ENCODE data around the gene NUP210. TPM values are rescaled to one million over a fixed set of nuclear protein-coding genes. Genes with fewer than 3 reads are reported as not detected.
A peak's percentile ranks its signal among the peaks of the same experiment; 100 is the strongest.

The NUP210 gene
- total and polyA plus RNA-seq, 2 of the 13 experiments (the other 11 are each of a cell fraction or from before 2014, with no cell fraction given), result 31.6 to 35.2 TPM

GRCh38 chr3:13296662-13297061 is 123.5 kb downstream of the NUP210 start (continued):
- TF ChIP-seq LBX2 (CRISPR knock-in tag; IDR thresholded peaks at IDR 0.05; ENCODE audit: borderline replicate concordance), result no peak

GRCh38 chr3:13294442-13295351 is 125.4 kb downstream of the NUP210 start:
- Histone ChIP-seq H3K36me3 (replicated peaks in 1 of 2; ENCODE audit: control insufficient read depth in 1 of 2, insufficient read depth in 2 of 2, low read length in 2 of 2) (no peaks in the 10 kb centered on the region), H3K9me3 (ENCODE audit: low read length) (no peaks in the 10 kb centered on the region), H2AFZ (ENCODE audit: low read length) (no peak overlapping the region), H3K79me2 (ENCODE audit: insufficient read depth, low read length) (no peaks in the 10 kb centered on the region), H4K20me1 (ENCODE audit: insufficient read depth, low read length) (no peaks in the 10 kb centered on the region), H3K4me2 (ENCODE audit: low read depth, low read length) (no peak overlapping the region), H3K4me3 (replicated peaks in 1 of 3; ENCODE audit: insufficient read depth in 1 of 3, low read depth in 2 of 3, low read length in 3 of 3) (no peak overlapping the region), H3K4me1 (ENCODE audit: insufficient read depth, low read length) (peaks cover 35% of the 10 kb centered on the region), H3K27ac (ENCODE audit: extremely low read length, insufficient read depth, low read length) (no peak overlapping the region), H3K27me3 (ENCODE audit: control insufficient read depth in 1 of 2, insufficient read depth in 2 of 2, low read length in 2 of 2) (peaks cover 0 to 47% of the 10 kb centered on the region in 2 experiments; a peak in 3 of 5 replicates), H3K9ac (ENCODE audit: insufficient read depth, low read depth, low read length) (no peak overlapping the region)
- in situ Hi-C loops (cut with HindIII; ENCODE audit: extremely low pct_ligation_motif_present, low pct_unique_long_range_greater_than_20kb) (no loop called here), intact Hi-C loops (cut with micrococcal nuclease; ENCODE audit: unreplicated experiment) (no loop called here)
- FAIRE-seq (no peak), ATAC-seq (no peak; the same call in 2 of the 3 replicates), DNase-seq (ENCODE audit: low spot score) (no peak)
- ChIA-PET CTCF (ENCODE audit: low intra/inter-chr PET ratio, low total read pairs) (no interaction called here), POLR2A (no interaction called here)
- WGBS (ENCODE audit: low lambda C conversion rate), result 46% methylated on average over 8 of the region's 18 CpGs
- peak; percentile 80; the same call in 1 of the 2 replicates for TF ChIP-seq PRDM10 (CRISPR knock-in tag; IDR thresholded peaks at IDR 0.05; ENCODE audit: low read depth)
- TF ChIP-seq FUBP1 (CRISPR knock-in tag; IDR thresholded peaks at IDR 0.05; ENCODE audit: borderline replicate concordance), result no peak
- TF ChIP-seq ZNF232 (CRISPR knock-in tag; IDR thresholded peaks at IDR 0.05; ENCODE audit: borderline replicate concordance), result no peak
- BruUV-seq (replicated peaks), result no TSS peak

All from HepG2 (cell line).